Mesodermal cell (in vitro differentiated cells): ENCODE measurements around the gene SLC2A6. TPM values are rescaled to one million over a fixed set of nuclear protein-coding genes. Genes with fewer than 3 reads are reported as not detected.

Experiments used
- H3K27ac ChIP-seq: 2 replicates; pipeline ENCODE4 v1.7.0; 2013; ENCODE audit warnings: mild to moderate bottlenecking, low read depth, low read length, moderate library complexity; ENCODE audit not compliant: severe bottlenecking
- H3K36me3 ChIP-seq: 2 replicates; pipeline ENCODE4 v1.7.1; 2013; ENCODE audit warnings: mild to moderate bottlenecking, low read length, moderate library complexity; ENCODE audit not compliant: control insufficient read depth, insufficient read depth
- H3K4me1 ChIP-seq: one replicate; pipeline ENCODE4 v1.7.1; 2013; ENCODE audit warnings: mild to moderate bottlenecking, low read length; ENCODE audit not compliant: insufficient read depth, control insufficient read depth, poor library complexity, severe bottlenecking
- H3K4me3 ChIP-seq: 2 replicates; pipeline ENCODE4 v1.7.0; 2013; ENCODE audit warnings: low read length, control low read depth, mild to moderate bottlenecking; ENCODE audit not compliant: insufficient read depth, poor library complexity, severe bottlenecking; ENCODE audit errors: extremely low read depth
- H3K9me3 ChIP-seq: 2 replicates; pipeline ENCODE4 v1.7.1; 2013; ENCODE audit warnings: mild to moderate bottlenecking, low read length, moderate library complexity; ENCODE audit not compliant: control insufficient read depth
- WGBS, 2 experiments: methylation state at CpG; one replicate each; pipeline ENCODE4 v1.1.5; 2013; ENCODE audit warnings: missing lambda C conversion rate in 2 of 2; ENCODE audit not compliant: insufficient coverage in 2 of 2; 5-methylcytosine and 5-hydroxymethylcytosine counted together
- polyA plus RNA-seq, 2 experiments: library from polyadenylated mRNA; stranded (reverse); fragments of 50-300 nt; gene quantifications; one replicate each; pipeline ENCODE4 v1.2.3, GENCODE V29; 2013

SLC2A6 gene
- 18.3 TPM for polyA plus RNA-seq (2013, experiment 1 of 2)
- polyA plus RNA-seq (2013, experiment 2 of 2): 15.1 TPM

- 2% methylated on average over 64 to 77 of the region's 84 CpGs for WGBS, 2 experiments
- H3K4me3 ChIP-seq: peak within 1 kb of the TSS; percentile 87
- H3K9me3 ChIP-seq: no peaks in the 10 kb centered on the region
- H3K36me3 ChIP-seq: peaks cover 35% of the 10 kb centered on the region
- H3K4me1 ChIP-seq: peaks cover 15% of the 10 kb centered on the region
- peak within 1 kb of the TSS; percentile 45 for H3K27ac ChIP-seq
Observed at GRCh38 chr9:133478851-133479711, at the start of gene SLC2A6. TSS of gene SLC2A6 (minus strand) at chr9:133479099. CDS start at chr9:133479059, 40 bp downstream.

- H3K4me3 ChIP-seq: no peak overlapping the region
- no peak overlapping the region for H3K27ac ChIP-seq
- H3K4me1 ChIP-seq: peaks cover 51% of the 10 kb centered on the region
- H3K9me3 ChIP-seq: no peaks in the 10 kb centered on the region
- H3K36me3 ChIP-seq: no peaks in the 10 kb centered on the region
- 83 to 85% methylated on average over 16 to 20 of the region's 22 CpGs for WGBS, 2 experiments
Observed at GRCh38 chr9:133528001-133528875, 49.3 kb upstream of the SLC2A6 start.

GRCh38 chr9:133527444-133527920 lies 48.6 kb upstream of the SLC2A6 start:
- Histone ChIP-seq H3K4me1 (peaks cover 48% of the 10 kb centered on the region), H3K4me3 (no peak overlapping the region), H3K9me3 (no peaks in the 10 kb centered on the region), H3K27ac (peak overlapping the region; percentile 62), H3K36me3 (no peaks in the 10 kb centered on the region)
- WGBS, 2 experiments: 64 to 67% methylated on average over 12 to 18 of the region's 18 CpGs

GRCh38 chr9:133526721-133527321 lies 47.9 kb upstream of the SLC2A6 start:
- WGBS, 2 experiments: 35 to 42% methylated on average over 12 to 19 of the region's 21 CpGs
- no peaks in the 10 kb centered on the region for H3K36me3 ChIP-seq
- H3K27ac ChIP-seq: peak overlapping the region; percentile 62
- H3K4me3 ChIP-seq: no peak overlapping the region
- peaks cover 48% of the 10 kb centered on the region for H3K4me1 ChIP-seq
- no peaks in the 10 kb centered on the region for H3K9me3 ChIP-seq

- Histone ChIP-seq H3K9me3 (no peaks in the 10 kb centered on the region), H3K36me3 (no peaks in the 10 kb centered on the region), H3K27ac (no peak overlapping the region), H3K4me1 (peaks cover 48% of the 10 kb centered on the region), H3K4me3 (no peak overlapping the region)
- 76 to 83% methylated on average over 5 to 6 of the region's 8 CpGs for WGBS, 2 experiments
Observed at GRCh38 chr9:133525677-133526076, 46.8 kb upstream of the SLC2A6 start.

GRCh38 chr9:133524679-133525228 lies 45.9 kb upstream of the SLC2A6 start, which contains the start of gene MYMK:
TSS of gene MYMK (minus strand) at chr9:133524959. CDS start at chr9:133524844, 115 bp downstream.
- 96 to 97% methylated on average over 15 to 16 of the region's 17 CpGs for WGBS, 2 experiments
- H3K4me3 ChIP-seq: no peak within 1 kb of the TSS
- peaks cover 46% of the 10 kb centered on the region for H3K4me1 ChIP-seq
- no peaks in the 10 kb centered on the region for H3K36me3 ChIP-seq
- no peak within 1 kb of the TSS for H3K27ac ChIP-seq
- H3K9me3 ChIP-seq: no peaks in the 10 kb centered on the region

GRCh38 chr9:133524146-133524545 lies 45.2 kb upstream of the SLC2A6 start:
- peaks cover 40% of the 10 kb centered on the region for H3K4me1 ChIP-seq
- WGBS, 2 experiments: 83 to 94% methylated on average over 1 to 3 of the region's 5 CpGs
- H3K4me3 ChIP-seq: no peak overlapping the region
- H3K36me3 ChIP-seq: no peaks in the 10 kb centered on the region
- no peaks in the 10 kb centered on the region for H3K9me3 ChIP-seq
- H3K27ac ChIP-seq: no peak overlapping the region

GRCh38 chr9:133523106-133523505 lies 44.2 kb upstream of the SLC2A6 start:
- 89 to 92% methylated on average over 8 of the region's 8 CpGs for WGBS, 2 experiments
- peaks cover 30% of the 10 kb centered on the region for H3K4me1 ChIP-seq
- H3K27ac ChIP-seq: no peak overlapping the region
- no peaks in the 10 kb centered on the region for H3K9me3 ChIP-seq
- no peak overlapping the region for H3K4me3 ChIP-seq
- no peaks in the 10 kb centered on the region for H3K36me3 ChIP-seq

GRCh38 chr9:133522073-133522910 lies 43.4 kb upstream of the SLC2A6 start:
- WGBS, 2 experiments: 92 to 95% methylated on average over 11 to 13 of the region's 14 CpGs
- no peak overlapping the region for H3K27ac ChIP-seq

More at GRCh38 chr9:133522073-133522910, 43.4 kb upstream of the SLC2A6 start:
- Histone ChIP-seq H3K4me3 (no peak overlapping the region), H3K36me3 (no peaks in the 10 kb centered on the region), H3K9me3 (no peaks in the 10 kb centered on the region), H3K4me1 (peaks cover 23% of the 10 kb centered on the region)
